ENCODE measurements around the gene MLH3. TPM values are rescaled to one million over a fixed set of nuclear protein-coding genes. Genes with fewer than 3 reads are reported as not detected.

MLH3 gene
- total RNA-seq, 1 donor from 2014 or later: 21.3 TPM

DNA sequence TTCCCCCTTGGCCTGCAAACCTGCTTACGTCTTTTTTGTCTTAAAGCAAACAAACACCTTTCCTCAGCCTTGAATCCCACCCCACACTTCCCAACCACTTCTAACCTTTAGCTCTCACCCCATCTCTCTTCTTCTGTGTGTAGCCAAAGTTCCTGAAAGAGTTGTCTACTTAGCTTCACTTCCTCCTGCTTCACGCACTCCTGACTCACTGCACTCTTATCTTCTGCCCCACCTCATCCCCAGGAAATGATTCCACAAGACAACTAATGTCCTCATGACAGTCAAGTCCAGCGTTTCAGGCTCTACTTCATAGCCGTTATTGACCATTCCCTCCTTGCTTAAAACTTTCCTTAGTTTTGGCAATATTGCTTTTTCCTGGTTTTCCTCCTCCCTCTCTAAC, 26.2 kb downstream of the MLH3 start:
- Mint-ChIP-seq H3K4me1 (ENCODE audit: low read depth) (no peaks in the 10 kb centered on the region), H3K27ac (ENCODE audit: unreplicated experiment) (no peak overlapping the region), H3K36me3 (ENCODE audit: low read depth) (peaks cover 25% of the 10 kb centered on the region), H3K27me3 (ENCODE audit: low read depth) (no peaks in the 10 kb centered on the region), H3K9me3 (ENCODE audit: low read depth) (no peaks in the 10 kb centered on the region), H3K4me3 (ENCODE audit: unreplicated experiment) (no peak overlapping the region)
- no peak for DNase-seq (ENCODE audit: low spot score)
- TF ChIP-seq CTCF (IDR thresholded peaks at IDR 0.05): no peak

DNA sequence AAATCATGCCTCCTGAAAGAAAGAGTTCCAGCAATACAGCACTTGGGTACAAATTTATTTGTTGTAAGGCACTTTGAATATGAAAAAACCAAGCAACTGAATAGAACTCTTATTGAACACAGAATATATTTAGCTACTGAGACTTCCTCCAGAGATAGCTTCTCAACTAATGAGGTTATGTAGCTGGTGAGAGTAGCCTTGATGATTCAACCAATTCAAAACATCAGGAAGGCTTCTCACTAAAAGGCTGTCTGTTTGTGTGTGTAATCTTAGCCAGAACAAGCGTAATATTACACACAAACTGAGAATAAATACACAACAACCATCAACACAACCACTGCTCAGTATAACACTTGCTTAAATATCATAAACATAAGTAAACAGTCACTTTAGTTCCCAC, 28.2 kb downstream of the MLH3 start:
- Mint-ChIP-seq H3K36me3 (ENCODE audit: low read depth) (peaks cover 27% of the 10 kb centered on the region), H3K9me3 (ENCODE audit: low read depth) (no peaks in the 10 kb centered on the region)
- DNase-seq (ENCODE audit: low spot score): no peak

GRCh38 chr14:75022655-75023054, 28.6 kb downstream of the MLH3 start:
- H3K4me1 Mint-ChIP-seq (ENCODE audit: low read depth): no peaks in the 10 kb centered on the region
- TF ChIP-seq CTCF (IDR thresholded peaks at IDR 0.05): peak; percentile 64
- no peaks in the 10 kb centered on the region for H3K27me3 Mint-ChIP-seq (ENCODE audit: low read depth)

More for the DNA sequence above, 28.2 kb downstream of the MLH3 start:
- H3K4me3 Mint-ChIP-seq (ENCODE audit: unreplicated experiment): no peak overlapping the region
- H3K27ac Mint-ChIP-seq (ENCODE audit: unreplicated experiment): no peak overlapping the region
- H3K27me3 Mint-ChIP-seq (ENCODE audit: low read depth): no peaks in the 10 kb centered on the region
- TF ChIP-seq CTCF (IDR thresholded peaks at IDR 0.05): no peak
- no peaks in the 10 kb centered on the region for H3K4me1 Mint-ChIP-seq (ENCODE audit: low read depth)

DNA sequence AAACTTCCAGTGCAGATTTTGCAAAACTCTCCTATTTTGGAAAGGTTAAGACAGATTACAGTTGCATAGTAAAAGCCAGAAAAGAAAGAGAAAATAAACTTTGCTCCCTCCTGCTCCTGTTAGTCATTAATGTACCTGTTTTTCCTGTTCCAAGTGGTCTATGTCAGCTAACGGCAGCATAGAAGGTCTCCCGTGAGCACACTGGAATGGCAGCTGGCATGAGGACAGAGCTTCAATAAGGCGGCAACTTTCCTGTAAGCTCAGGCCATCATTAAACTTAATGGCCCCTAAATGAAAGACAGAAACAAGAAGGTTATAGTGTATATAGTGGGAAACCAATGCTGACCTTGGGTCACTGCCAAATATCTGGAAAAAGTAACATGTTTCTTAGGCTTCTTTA, 32.6 kb downstream of the MLH3 start:
- H3K36me3 Mint-ChIP-seq (ENCODE audit: low read depth): peaks cover 31% of the 10 kb centered on the region
- no peaks in the 10 kb centered on the region for H3K27me3 Mint-ChIP-seq (ENCODE audit: low read depth)
- no peak for TF ChIP-seq CTCF (IDR thresholded peaks at IDR 0.05)
- DNase-seq (ENCODE audit: low spot score): no peak
- H3K9me3 Mint-ChIP-seq (ENCODE audit: low read depth): no peaks in the 10 kb centered on the region
- no peak overlapping the region for H3K4me3 Mint-ChIP-seq (ENCODE audit: unreplicated experiment)
- H3K27ac Mint-ChIP-seq (ENCODE audit: unreplicated experiment): no peak overlapping the region
- no peaks in the 10 kb centered on the region for H3K4me1 Mint-ChIP-seq (ENCODE audit: low read depth)

More at GRCh38 chr14:75022655-75023054, 28.6 kb downstream of the MLH3 start:
- DNase-seq (ENCODE audit: low spot score): no peak
- H3K36me3 Mint-ChIP-seq (ENCODE audit: low read depth): peaks cover 25% of the 10 kb centered on the region
- H3K4me3 Mint-ChIP-seq (ENCODE audit: unreplicated experiment): no peak overlapping the region
- H3K9me3 Mint-ChIP-seq (ENCODE audit: low read depth): no peaks in the 10 kb centered on the region
- H3K27ac Mint-ChIP-seq (ENCODE audit: unreplicated experiment): no peak overlapping the region

DNA sequence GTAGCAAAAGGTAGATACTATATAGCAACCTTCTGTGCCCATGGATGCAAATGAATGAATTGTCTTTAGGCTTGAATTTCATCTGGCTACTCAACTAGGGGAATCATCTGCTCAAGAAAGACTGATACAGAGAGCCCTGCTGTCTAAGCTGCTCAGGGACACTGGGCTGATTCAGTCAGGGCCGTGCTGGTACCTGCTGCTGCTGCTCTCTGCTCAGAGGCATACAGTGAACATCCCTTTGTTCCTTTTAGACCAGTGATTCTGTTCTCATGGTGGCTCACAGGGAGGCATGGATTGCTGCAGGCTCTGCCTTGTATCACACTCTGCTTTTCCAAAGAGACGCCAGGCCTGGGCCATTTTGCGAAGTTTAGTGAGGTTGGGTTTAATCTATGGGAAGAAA, 34.5 kb downstream of the MLH3 start:
- no peak overlapping the region for H3K27ac Mint-ChIP-seq (ENCODE audit: unreplicated experiment)
- H3K27me3 Mint-ChIP-seq (ENCODE audit: low read depth): no peaks in the 10 kb centered on the region

More for the DNA sequence above, 34.5 kb downstream of the MLH3 start:
- Mint-ChIP-seq H3K9me3 (ENCODE audit: low read depth) (no peaks in the 10 kb centered on the region), H3K4me3 (ENCODE audit: unreplicated experiment) (no peak overlapping the region), H3K4me1 (ENCODE audit: low read depth) (peaks cover 10% of the 10 kb centered on the region), H3K36me3 (ENCODE audit: low read depth) (peaks cover 21% of the 10 kb centered on the region)
- no peak for TF ChIP-seq CTCF (IDR thresholded peaks at IDR 0.05)
- DNase-seq (ENCODE audit: low spot score): no peak

Measured in chondrocyte (in vitro differentiated cells).